Effector memory CD8-positive, alpha-beta T cell (primary cell): Measurements from ENCODE around the gene KRT37.
"Not testable (repeated sequence)": the region's sequence is repeated elsewhere in the genome, so short reads cannot be mapped to it uniquely, and the experiment has no call there.

Experiments used
- ATAC-seq: fragments of 150-1000 bp; cut with Tn5 transposase; replicated peaks from 2 replicates; pipeline ENCODE4 v1.10.0; 2021; ENCODE audit warnings: mild to moderate bottlenecking, moderate library complexity
- DNase-seq, 3 experiments: peaks; one replicate each; pipeline ENCODE4 v3.0.0; 2021
- H3K27ac Mint-ChIP-seq, 2 donors: one replicate each; pipeline ENCODE4 v1.8.0; 2022; ENCODE audit warnings: mild to moderate bottlenecking in 2 of 2, mixed read lengths in 2 of 2, moderate library complexity in 2 of 2
- H3K27me3 Mint-ChIP-seq, 2 donors: one replicate each; pipeline ENCODE4 v1.8.0; 2022; ENCODE audit warnings: mixed read lengths in 2 of 2
- H3K36me3 Mint-ChIP-seq: one replicate; pipeline ENCODE4 v1.8.0; 2022; ENCODE audit warnings: mild to moderate bottlenecking, moderate library complexity, mixed read lengths; ENCODE audit not compliant: insufficient read depth
- H3K4me1 Mint-ChIP-seq, 2 donors: one replicate each; pipeline ENCODE4 v1.8.0; 2022; ENCODE audit warnings: low read depth in 2 of 2, mixed read lengths in 2 of 2
- H3K4me3 Mint-ChIP-seq, 2 donors: one replicate each; pipeline ENCODE4 v1.8.0; 2022; ENCODE audit warnings: mild to moderate bottlenecking in 2 of 2, mixed read lengths in 2 of 2, moderate library complexity in 2 of 2
- H3K9me3 Mint-ChIP-seq, 2 donors: one replicate each; pipeline ENCODE4 v1.8.0; 2022; ENCODE audit warnings: mixed read lengths in 2 of 2

Gene KRT37

DNA sequence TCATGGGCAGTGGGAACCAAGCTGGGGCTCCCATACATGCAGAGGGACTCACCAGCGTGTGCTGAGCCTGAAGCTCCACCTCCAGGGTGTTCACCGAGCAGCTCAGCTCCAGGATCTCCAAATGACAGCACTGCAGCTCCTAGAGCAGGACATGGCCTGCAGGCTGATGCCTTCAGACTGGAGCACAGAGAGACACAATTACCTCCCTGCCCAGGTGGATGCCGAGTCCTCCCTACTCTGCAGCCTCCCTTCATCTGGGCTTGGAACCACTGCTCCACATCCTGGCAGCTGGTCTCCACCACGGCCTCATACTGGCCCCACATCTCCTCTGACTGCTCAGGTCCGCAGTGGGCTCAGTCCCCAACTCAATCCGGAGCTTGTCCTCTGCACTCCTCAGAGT lies 24.6 kb upstream of the KRT37 start:
- ATAC-seq (no peak), DNase-seq (no peak)
- peaks cover 4% of the 10 kb centered on the region for H3K36me3 Mint-ChIP-seq
- peaks cover 35 to 78% of the 10 kb centered on the region in 2 donors for H3K27me3 Mint-ChIP-seq
- no peak overlapping the region for H3K27ac Mint-ChIP-seq
- H3K9me3 Mint-ChIP-seq: no peaks in the 10 kb centered on the region
- peaks cover 0 to 2% of the 10 kb centered on the region in 2 donors for H3K4me1 Mint-ChIP-seq
- H3K4me3 Mint-ChIP-seq: no peak overlapping the region

DNA sequence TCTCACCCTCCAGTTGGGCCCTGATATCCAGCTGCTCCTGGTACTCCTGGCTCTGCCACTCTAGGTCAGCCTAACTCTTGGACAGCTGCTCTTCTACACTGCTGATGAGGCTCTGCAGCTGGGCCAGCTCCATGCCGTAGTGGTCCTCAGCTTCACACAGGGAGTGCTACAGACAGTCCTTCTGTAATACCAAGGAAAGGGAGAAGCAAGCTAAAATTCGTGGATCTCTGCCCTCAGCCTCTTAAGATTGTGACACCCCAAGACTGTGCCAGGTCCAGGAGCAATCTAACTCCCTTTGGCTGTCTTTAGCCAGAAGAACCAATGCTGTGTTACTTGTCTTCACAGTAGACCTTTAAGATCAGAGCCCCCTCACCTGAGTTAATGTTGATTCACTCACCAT lies 24.1 kb upstream of the KRT37 start:
- H3K9me3 Mint-ChIP-seq: no peaks in the 10 kb centered on the region
- no peak overlapping the region for H3K27ac Mint-ChIP-seq
- DNase-seq (no peak), ATAC-seq (no peak)
- no peak overlapping the region for H3K4me3 Mint-ChIP-seq
- peaks cover 0 to 2% of the 10 kb centered on the region in 2 donors for H3K4me1 Mint-ChIP-seq
- H3K36me3 Mint-ChIP-seq: peaks cover 4% of the 10 kb centered on the region
- peaks cover 40 to 78% of the 10 kb centered on the region in 2 donors for H3K27me3 Mint-ChIP-seq

- no peak for ATAC-seq
- H3K4me1 Mint-ChIP-seq: peaks cover 0 to 2% of the 10 kb centered on the region in 2 donors
- peaks cover 54 to 85% of the 10 kb centered on the region in 2 donors for H3K27me3 Mint-ChIP-seq
These were observed 22.4 kb upstream of the KRT37 start for GRCh38 chr17:41446806-41447205.

GRCh38 chr17:41444640-41445039 lies 20.3 kb upstream of the KRT37 start:
- Mint-ChIP-seq H3K27me3 (peaks cover 58 to 88% of the 10 kb centered on the region in 2 donors), H3K9me3 (no peaks in the 10 kb centered on the region), H3K27ac (no peak overlapping the region), H3K36me3 (peaks cover 3% of the 10 kb centered on the region), H3K4me3 (no peak overlapping the region), H3K4me1 (peaks cover 0 to 2% of the 10 kb centered on the region in 2 donors)
- ATAC-seq (no peak), DNase-seq (no peak)

More at GRCh38 chr17:41446806-41447205, 22.4 kb upstream of the KRT37 start:
- Mint-ChIP-seq H3K9me3 (no peaks in the 10 kb centered on the region), H3K36me3 (peaks cover 4% of the 10 kb centered on the region), H3K27ac (no peak overlapping the region), H3K4me3 (no peak overlapping the region)
- DNase-seq: no peak

DNA sequence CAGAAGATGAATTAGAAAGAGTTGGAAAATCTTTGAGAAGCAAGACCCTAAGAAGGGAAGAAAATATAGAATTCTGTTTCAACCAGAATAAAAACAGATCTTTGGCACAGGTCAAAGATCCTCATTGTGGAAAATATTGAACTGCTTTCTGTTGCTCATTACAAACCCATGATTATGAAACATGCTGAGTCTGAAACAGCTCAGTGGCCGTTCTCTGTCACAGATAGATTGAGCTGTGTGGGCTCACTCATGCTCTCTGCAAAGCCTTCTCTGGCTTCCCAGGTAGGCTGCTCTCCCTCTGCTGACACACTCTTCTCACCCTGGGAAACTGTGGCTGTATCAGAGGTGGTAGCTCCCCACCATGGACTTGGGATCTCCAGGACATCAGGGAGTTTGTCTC lies 19.8 kb upstream of the KRT37 start:
- Mint-ChIP-seq H3K27me3 (peaks cover 58 to 85% of the 10 kb centered on the region in 2 donors), H3K27ac (no peak overlapping the region), H3K4me3 (no peak overlapping the region), H3K4me1 (peaks cover 0 to 2% of the 10 kb centered on the region in 2 donors), H3K36me3 (peaks cover 3% of the 10 kb centered on the region), H3K9me3 (no peaks in the 10 kb centered on the region)
- DNase-seq: no peak
- no peak for ATAC-seq

DNA sequence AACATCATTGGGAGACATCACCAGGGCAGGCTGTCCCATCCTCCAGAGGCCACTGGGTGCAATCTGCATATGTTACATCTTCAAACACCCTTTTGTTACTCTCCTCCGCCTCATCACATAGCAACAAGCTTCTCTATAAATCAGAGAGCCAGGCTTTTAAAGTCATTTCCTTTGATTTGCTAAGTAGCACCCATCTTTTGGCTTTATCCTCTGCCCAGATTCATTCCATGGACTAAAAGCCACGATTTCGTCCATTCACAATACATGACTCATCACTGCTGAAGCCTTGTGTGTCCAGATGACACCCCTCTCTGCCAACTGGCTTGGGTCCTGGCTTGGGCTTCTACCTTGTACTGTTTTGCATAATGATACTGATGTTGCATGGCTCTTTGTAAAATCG lies 18.4 kb upstream of the KRT37 start:
- DNase-seq (no peak), ATAC-seq (no peak)
- peaks cover 58 to 73% of the 10 kb centered on the region in 2 donors for H3K27me3 Mint-ChIP-seq
- no peak overlapping the region for H3K27ac Mint-ChIP-seq
- H3K4me1 Mint-ChIP-seq: peaks cover 0 to 2% of the 10 kb centered on the region in 2 donors
- no peaks in the 10 kb centered on the region for H3K9me3 Mint-ChIP-seq
- H3K36me3 Mint-ChIP-seq: peaks cover 3% of the 10 kb centered on the region
- no peak overlapping the region for H3K4me3 Mint-ChIP-seq

- Mint-ChIP-seq H3K27ac (no peak within 1 kb of the TSS), H3K4me3 (no peak within 1 kb of the TSS), H3K27me3 (peaks cover 53 to 75% of the 10 kb centered on the region in 2 donors), H3K36me3 (peaks cover 3% of the 10 kb centered on the region), H3K4me1 (peaks cover 0 to 2% of the 10 kb centered on the region in 2 donors), H3K9me3 (no peaks in the 10 kb centered on the region)
- DNase-seq (no peak), ATAC-seq (no peak)
These were observed 16.2 kb upstream of the KRT37 start, which contains the start of gene KRT38 for GRCh38 chr17:41440531-41441033. Gene KRT38, minus strand, starts transcription at chr17:41440983. Its CDS starts 62 bp downstream, at chr17:41440921.

GRCh38 chr17:41439375-41439774 lies 15.0 kb upstream of the KRT37 start:
- Mint-ChIP-seq H3K4me1 (no peaks in the 10 kb centered on the region), H3K9me3 (no peaks in the 10 kb centered on the region), H3K27me3 (peaks cover 53 to 64% of the 10 kb centered on the region in 2 donors), H3K36me3 (peaks cover 3% of the 10 kb centered on the region), H3K4me3 (no peak overlapping the region), H3K27ac (no peak overlapping the region)
- ATAC-seq: no peak
- DNase-seq: no peak

DNA sequence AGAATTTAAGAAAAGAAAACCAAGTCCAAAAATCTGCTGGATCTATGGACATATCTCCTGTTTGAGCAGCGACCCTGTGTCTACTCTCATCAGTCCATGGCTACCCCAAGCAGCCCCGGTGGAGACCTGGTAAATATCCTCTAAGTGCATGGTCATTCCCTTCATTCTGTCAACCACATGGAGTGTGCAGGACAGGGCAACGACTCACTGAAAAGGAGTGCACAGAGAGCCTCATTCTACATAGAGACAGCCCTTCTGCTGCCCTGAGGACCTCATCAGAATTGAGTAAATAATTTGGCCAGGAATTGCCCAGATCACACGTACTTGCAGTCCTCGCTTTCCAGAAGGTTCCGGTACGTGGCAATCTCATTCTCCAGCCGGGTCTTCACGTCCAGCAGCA lies 13.4 kb upstream of the KRT37 start:
- Mint-ChIP-seq H3K9me3 (no peaks in the 10 kb centered on the region), H3K27me3 (peaks cover 40 to 48% of the 10 kb centered on the region in 2 donors), H3K27ac (no peak overlapping the region), H3K4me1 (peaks cover 0 to 2% of the 10 kb centered on the region in 2 donors), H3K36me3 (peaks cover 3% of the 10 kb centered on the region), H3K4me3 (no peak overlapping the region)
- DNase-seq (no peak), ATAC-seq (no peak)

- peak overlapping the region in 1 of 2 donors; percentile 24 for H3K27ac Mint-ChIP-seq
- peaks cover 38 to 43% of the 10 kb centered on the region in 2 donors for H3K27me3 Mint-ChIP-seq
- DNase-seq: no peak
- no peaks in the 10 kb centered on the region for H3K9me3 Mint-ChIP-seq
- H3K4me1 Mint-ChIP-seq: peaks cover 0 to 2% of the 10 kb centered on the region in 2 donors
- peaks cover 3% of the 10 kb centered on the region for H3K36me3 Mint-ChIP-seq
- no peak overlapping the region for H3K4me3 Mint-ChIP-seq
- ATAC-seq: no peak
These were observed 12.9 kb upstream of the KRT37 start for GRCh38 chr17:41437254-41437653.

DNA sequence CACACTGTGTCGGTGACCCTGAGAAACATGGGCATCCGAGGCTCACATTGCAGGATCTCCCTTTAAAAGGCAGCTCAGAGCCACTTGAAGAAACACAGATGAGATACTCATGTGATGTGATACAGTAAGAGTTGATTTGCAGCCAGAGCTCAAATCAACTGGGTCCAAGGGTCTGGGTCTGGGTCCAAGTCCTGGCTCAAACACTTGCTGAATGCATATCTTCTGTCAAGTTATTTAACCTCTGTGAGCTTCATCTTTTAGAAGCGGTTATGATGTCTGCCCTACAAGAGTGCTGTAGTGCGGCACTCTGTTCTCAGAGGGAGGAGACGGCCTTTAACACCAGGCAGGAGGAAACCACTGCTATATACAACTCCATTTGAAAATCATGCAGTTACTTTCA lies 10.0 kb upstream of the KRT37 start:
- ATAC-seq (no peak), DNase-seq (no peak)
- no peak overlapping the region for H3K27ac Mint-ChIP-seq
- peaks cover 0 to 2% of the 10 kb centered on the region in 2 donors for H3K4me1 Mint-ChIP-seq
- H3K27me3 Mint-ChIP-seq: peaks cover 27 to 32% of the 10 kb centered on the region in 2 donors
- no peaks in the 10 kb centered on the region for H3K9me3 Mint-ChIP-seq
- no peak overlapping the region for H3K4me3 Mint-ChIP-seq
- H3K36me3 Mint-ChIP-seq: no peaks in the 10 kb centered on the region

DNA sequence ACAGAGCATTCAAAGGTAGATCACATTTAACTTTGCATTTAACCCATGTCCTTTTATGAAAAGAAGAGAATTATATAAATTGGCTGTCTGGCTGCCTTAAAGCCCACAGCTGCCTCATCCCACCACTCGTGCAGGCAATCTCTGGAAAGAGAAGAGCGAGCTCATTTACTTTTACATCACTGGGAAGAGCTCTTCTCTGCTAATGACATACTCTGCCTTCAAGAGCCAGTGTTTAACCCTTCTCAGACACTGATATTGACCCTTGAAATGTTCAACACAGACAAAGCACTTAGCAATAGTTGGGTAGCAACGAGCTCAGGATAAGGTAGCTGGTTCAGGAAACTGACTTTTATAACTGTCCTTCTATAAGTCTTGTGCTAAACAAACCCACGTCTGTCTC lies 9.6 kb upstream of the KRT37 start:
- ATAC-seq (no peak), DNase-seq (no peak)
- Mint-ChIP-seq H3K36me3 (no peaks in the 10 kb centered on the region), H3K9me3 (no peaks in the 10 kb centered on the region), H3K27me3 (peaks cover 27 to 35% of the 10 kb centered on the region in 2 donors), H3K4me1 (peaks cover 0 to 2% of the 10 kb centered on the region in 2 donors), H3K4me3 (no peak overlapping the region), H3K27ac (no peak overlapping the region)

DNA sequence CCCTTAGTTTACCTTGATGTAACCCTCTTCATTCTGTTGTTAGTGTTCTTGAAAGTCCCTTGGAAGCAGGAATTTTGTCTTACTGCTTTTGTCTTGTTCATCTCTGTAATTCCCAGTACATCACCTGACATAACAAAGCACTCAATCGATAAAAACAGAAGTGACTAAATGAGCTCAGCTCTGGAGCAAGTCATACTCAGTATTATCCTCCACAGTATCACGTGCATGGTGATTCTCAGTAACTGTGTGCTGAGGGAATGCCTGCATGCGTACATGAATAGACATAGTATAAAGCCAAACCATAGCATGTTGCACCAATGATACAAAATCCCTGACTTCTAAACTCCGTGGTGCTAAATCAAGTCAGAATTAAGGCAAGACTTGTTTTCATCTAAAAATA lies 9.2 kb upstream of the KRT37 start:
- Mint-ChIP-seq H3K27me3 (peaks cover 31 to 40% of the 10 kb centered on the region in 2 donors), H3K4me3 (no peak overlapping the region), H3K27ac (no peak overlapping the region), H3K36me3 (no peaks in the 10 kb centered on the region), H3K4me1 (peaks cover 0 to 2% of the 10 kb centered on the region in 2 donors), H3K9me3 (no peaks in the 10 kb centered on the region)
- ATAC-seq: no peak
- DNase-seq: no peak

GRCh38 chr17:41430376-41430775 lies 6.0 kb upstream of the KRT37 start:
- not testable (repeated sequence) for H3K4me1 Mint-ChIP-seq, H3K36me3 Mint-ChIP-seq, H3K9me3 Mint-ChIP-seq, H3K4me3 Mint-ChIP-seq, H3K27ac Mint-ChIP-seq, ATAC-seq, DNase-seq
- peaks cover 28% of the 10 kb centered on the region in 2 donors for H3K27me3 Mint-ChIP-seq
